Measurements from ENCODE around the gene MPPED1. TPM values are rescaled to one million over a fixed set of nuclear protein-coding genes. Genes with fewer than 3 reads are reported as not detected.

Gene MPPED1
- polyA plus RNA-seq, 4 donors: 0.01 to 1.4 (median 0.40) TPM; not detected in 1

- no peaks in the 10 kb centered on the region for H3K36me3 ChIP-seq (ENCODE audit: control insufficient read depth in 3 of 3, insufficient read depth in 2 of 3, low read depth in 1 of 3, low read length in 3 of 3)
- FAIRE-seq (no peak), DNase-seq (peak in 1 of 2 donors; percentile 6)
- 18 to 51% (median 30%) methylated on average over 1 of the region's 1 CpG for WGBS, 3 donors
- no peak overlapping the region for H3K4me3 ChIP-seq (ENCODE audit: low read depth in 1 of 3, low read length in 3 of 3)
- H3K27me3 ChIP-seq (ENCODE audit: control insufficient read depth in 3 of 3, insufficient read depth in 3 of 3, low read length in 3 of 3): peaks cover 0 to 3% (median 0%) of the 10 kb centered on the region in 3 donors
- H3K9me3 ChIP-seq (ENCODE audit: control insufficient read depth in 2 of 2, insufficient read depth in 1 of 2, low read depth in 1 of 2, low read length in 1 of 2): no peaks in the 10 kb centered on the region
- no peaks in the 10 kb centered on the region for H3K4me1 ChIP-seq (ENCODE audit: control insufficient read depth in 3 of 3, insufficient read depth in 2 of 3, low read depth in 1 of 3, low read length in 2 of 3)
- H3K27ac ChIP-seq (ENCODE audit: low read depth in 1 of 3, low read length in 2 of 3): no peak overlapping the region
These were observed 9.7 kb upstream of the MPPED1 start for GRCh38 chr22:43402128-43402527.

GRCh38 chr22:43404673-43405385, 7.0 kb upstream of the MPPED1 start:
- Histone ChIP-seq H3K36me3 (ENCODE audit: control insufficient read depth in 3 of 3, insufficient read depth in 2 of 3, low read depth in 1 of 3, low read length in 3 of 3) (no peaks in the 10 kb centered on the region), H3K4me1 (ENCODE audit: control insufficient read depth in 3 of 3, insufficient read depth in 2 of 3, low read depth in 1 of 3, low read length in 2 of 3) (no peaks in the 10 kb centered on the region), H3K27me3 (ENCODE audit: control insufficient read depth in 3 of 3, insufficient read depth in 3 of 3, low read length in 3 of 3) (peaks cover 0 to 8% (median 0%) of the 10 kb centered on the region in 3 donors), H3K4me3 (ENCODE audit: low read depth in 1 of 3, low read length in 3 of 3) (no peak overlapping the region), H3K27ac (ENCODE audit: low read depth in 1 of 3, low read length in 2 of 3) (no peak overlapping the region), H3K9me3 (ENCODE audit: control insufficient read depth in 2 of 2, insufficient read depth in 1 of 2, low read depth in 1 of 2, low read length in 1 of 2) (no peaks in the 10 kb centered on the region)
- WGBS, 3 donors: 66 to 80% (median 70%) methylated on average over 13 to 15 of the region's 15 CpGs
- FAIRE-seq (no peak), DNase-seq (no peak)

- DNase-seq: no peak
- FAIRE-seq: no peak
- Histone ChIP-seq H3K4me3 (ENCODE audit: low read depth in 1 of 3, low read length in 3 of 3) (no peak overlapping the region), H3K27ac (ENCODE audit: low read depth in 1 of 3, low read length in 2 of 3) (no peak overlapping the region), H3K9me3 (ENCODE audit: control insufficient read depth in 2 of 2, insufficient read depth in 1 of 2, low read depth in 1 of 2, low read length in 1 of 2) (no peaks in the 10 kb centered on the region), H3K27me3 (ENCODE audit: control insufficient read depth in 3 of 3, insufficient read depth in 3 of 3, low read length in 3 of 3) (peaks cover 3 to 19% (median 11%) of the 10 kb centered on the region in 3 donors), H3K4me1 (ENCODE audit: control insufficient read depth in 3 of 3, insufficient read depth in 2 of 3, low read depth in 1 of 3, low read length in 2 of 3) (no peaks in the 10 kb centered on the region), H3K36me3 (ENCODE audit: control insufficient read depth in 3 of 3, insufficient read depth in 2 of 3, low read depth in 1 of 3, low read length in 3 of 3) (no peaks in the 10 kb centered on the region)
- 72 to 76% (median 76%) methylated on average over 12 of the region's 12 CpGs for WGBS, 3 donors
These were observed 5.5 kb upstream of the MPPED1 start for GRCh38 chr22:43406186-43406790.

GRCh38 chr22:43407591-43407990, 4.2 kb upstream of the MPPED1 start:
- Histone ChIP-seq H3K9me3 (ENCODE audit: control insufficient read depth in 2 of 2, insufficient read depth in 1 of 2, low read depth in 1 of 2, low read length in 1 of 2) (no peaks in the 10 kb centered on the region), H3K27me3 (ENCODE audit: control insufficient read depth in 3 of 3, insufficient read depth in 3 of 3, low read length in 3 of 3) (peaks cover 12 to 19% (median 15%) of the 10 kb centered on the region in 3 donors), H3K4me1 (ENCODE audit: control insufficient read depth in 3 of 3, insufficient read depth in 2 of 3, low read depth in 1 of 3, low read length in 2 of 3) (no peaks in the 10 kb centered on the region), H3K4me3 (ENCODE audit: low read depth in 1 of 3, low read length in 3 of 3) (no peak overlapping the region), H3K27ac (ENCODE audit: low read depth in 1 of 3, low read length in 2 of 3) (no peak overlapping the region), H3K36me3 (ENCODE audit: control insufficient read depth in 3 of 3, insufficient read depth in 2 of 3, low read depth in 1 of 3, low read length in 3 of 3) (no peaks in the 10 kb centered on the region)
- 36 to 53% (median 51%) methylated on average over 4 of the region's 4 CpGs for WGBS, 3 donors
- DNase-seq (no peak), FAIRE-seq (no peak)

- no peak overlapping the region for H3K4me3 ChIP-seq (ENCODE audit: low read depth in 1 of 3, low read length in 3 of 3)
- H3K4me1 ChIP-seq (ENCODE audit: control insufficient read depth in 3 of 3, insufficient read depth in 2 of 3, low read depth in 1 of 3, low read length in 2 of 3): no peaks in the 10 kb centered on the region
- DNase-seq (peak in 1 of 2 donors; percentile 40), FAIRE-seq (no peak)
- no peak overlapping the region for H3K27ac ChIP-seq (ENCODE audit: low read depth in 1 of 3, low read length in 2 of 3)
- no peaks in the 10 kb centered on the region for H3K36me3 ChIP-seq (ENCODE audit: control insufficient read depth in 3 of 3, insufficient read depth in 2 of 3, low read depth in 1 of 3, low read length in 3 of 3)
- H3K9me3 ChIP-seq (ENCODE audit: control insufficient read depth in 2 of 2, insufficient read depth in 1 of 2, low read depth in 1 of 2, low read length in 1 of 2): no peaks in the 10 kb centered on the region
- peaks cover 12 to 22% (median 19%) of the 10 kb centered on the region in 3 donors for H3K27me3 ChIP-seq (ENCODE audit: control insufficient read depth in 3 of 3, insufficient read depth in 3 of 3, low read length in 3 of 3)
- WGBS, 3 donors: 47 to 69% (median 56%) methylated on average over 2 of the region's 2 CpGs
These were observed 3.8 kb upstream of the MPPED1 start for GRCh38 chr22:43408009-43408408.

- FAIRE-seq (no peak), DNase-seq (no peak)
- Histone ChIP-seq H3K36me3 (ENCODE audit: control insufficient read depth in 3 of 3, insufficient read depth in 2 of 3, low read depth in 1 of 3, low read length in 3 of 3) (no peaks in the 10 kb centered on the region), H3K27ac (ENCODE audit: low read depth in 1 of 3, low read length in 2 of 3) (no peak overlapping the region), H3K4me1 (ENCODE audit: control insufficient read depth in 3 of 3, insufficient read depth in 2 of 3, low read depth in 1 of 3, low read length in 2 of 3) (no peaks in the 10 kb centered on the region), H3K4me3 (ENCODE audit: low read depth in 1 of 3, low read length in 3 of 3) (no peak overlapping the region), H3K27me3 (ENCODE audit: control insufficient read depth in 3 of 3, insufficient read depth in 3 of 3, low read length in 3 of 3) (peaks cover 12 to 29% (median 26%) of the 10 kb centered on the region in 3 donors), H3K9me3 (ENCODE audit: control insufficient read depth in 2 of 2, insufficient read depth in 1 of 2, low read depth in 1 of 2, low read length in 1 of 2) (no peaks in the 10 kb centered on the region)
- 80 to 83% (median 82%) methylated on average over 8 of the region's 8 CpGs for WGBS, 3 donors
These were observed 2.8 kb upstream of the MPPED1 start for GRCh38 chr22:43409046-43409445.

- WGBS, 3 donors: 48 to 65% (median 52%) methylated on average over 4 of the region's 4 CpGs
- H3K27me3 ChIP-seq (ENCODE audit: control insufficient read depth in 3 of 3, insufficient read depth in 3 of 3, low read length in 3 of 3): peaks cover 12 to 30% (median 26%) of the 10 kb centered on the region in 3 donors
- H3K27ac ChIP-seq (ENCODE audit: low read depth in 1 of 3, low read length in 2 of 3): no peak overlapping the region
- no peaks in the 10 kb centered on the region for H3K4me1 ChIP-seq (ENCODE audit: control insufficient read depth in 3 of 3, insufficient read depth in 2 of 3, low read depth in 1 of 3, low read length in 2 of 3)
- no peaks in the 10 kb centered on the region for H3K9me3 ChIP-seq (ENCODE audit: control insufficient read depth in 2 of 2, insufficient read depth in 1 of 2, low read depth in 1 of 2, low read length in 1 of 2)
- H3K4me3 ChIP-seq (ENCODE audit: low read depth in 1 of 3, low read length in 3 of 3): no peak overlapping the region
- FAIRE-seq (no peak), DNase-seq (no peak)
- H3K36me3 ChIP-seq (ENCODE audit: control insufficient read depth in 3 of 3, insufficient read depth in 2 of 3, low read depth in 1 of 3, low read length in 3 of 3): no peaks in the 10 kb centered on the region
These were observed 2.0 kb upstream of the MPPED1 start for GRCh38 chr22:43409800-43410199.

- whole genome bisulfite sequencing, 3 donors: 9 to 29% (median 21%) methylated on average over 42 to 83 of the region's 83 CpGs
- H3K27ac ChIP-seq (ENCODE audit: low read depth in 1 of 3, low read length in 2 of 3): no peak overlapping the region
- no peak overlapping the region for H3K4me3 ChIP-seq (ENCODE audit: low read depth in 1 of 3, low read length in 3 of 3)
- no peaks in the 10 kb centered on the region for H3K4me1 ChIP-seq (ENCODE audit: control insufficient read depth in 3 of 3, insufficient read depth in 2 of 3, low read depth in 1 of 3, low read length in 2 of 3)
- DNase-seq (peak in 1 of 2 donors; percentile 21), FAIRE-seq (no peak)
- H3K27me3 ChIP-seq (ENCODE audit: control insufficient read depth in 3 of 3, insufficient read depth in 3 of 3, low read length in 3 of 3): peaks cover 12 to 30% (median 26%) of the 10 kb centered on the region in 3 donors
- H3K9me3 ChIP-seq (ENCODE audit: control insufficient read depth in 2 of 2, insufficient read depth in 1 of 2, low read depth in 1 of 2, low read length in 1 of 2): no peaks in the 10 kb centered on the region
- H3K36me3 ChIP-seq (ENCODE audit: control insufficient read depth in 3 of 3, insufficient read depth in 2 of 3, low read depth in 1 of 3, low read length in 3 of 3): no peaks in the 10 kb centered on the region
These were observed 560 bp upstream of the MPPED1 start for GRCh38 chr22:43411040-43411868.
